Muscle of leg (tissue), 11 donors: ENCODE results near the gene OSBPL2. TPM values are rescaled to one million over a fixed set of nuclear protein-coding genes. Genes with fewer than 3 reads are reported as not detected.

ENCODE experiments used
- DNase-seq: peaks from one replicate; pipeline ENCODE4 v3.0.0; 2013
- H3K27ac ChIP-seq: one replicate; pipeline ENCODE4 v1.5.1; 2013; ENCODE audit warnings: mild to moderate bottlenecking, low read length, control low read depth
- H3K27me3 ChIP-seq: one replicate; pipeline ENCODE4 v1.6.1; 2013; ENCODE audit warnings: low read length; ENCODE audit not compliant: control insufficient read depth, insufficient read depth
- H3K36me3 ChIP-seq: one replicate; pipeline ENCODE4 v1.6.1; 2013; ENCODE audit warnings: low read length; ENCODE audit not compliant: control insufficient read depth, insufficient read depth
- H3K4me1 ChIP-seq: one replicate; pipeline ENCODE4 v1.6.1; 2013; ENCODE audit warnings: low read length; ENCODE audit not compliant: control insufficient read depth, insufficient read depth
- H3K4me3 ChIP-seq: one replicate; pipeline ENCODE4 v1.5.1; 2013; ENCODE audit warnings: low read length, control low read depth
- H3K9me3 ChIP-seq: replicated peaks from 2 replicates; pipeline ENCODE4 v1.6.1; 2013; ENCODE audit warnings: low read depth, low read length; ENCODE audit not compliant: control insufficient read depth
- WGBS: methylation state at CpG from one replicate; pipeline ENCODE4 v1.1.5; 2013; ENCODE audit warnings: missing lambda C conversion rate; ENCODE audit not compliant: insufficient coverage; 5-methylcytosine and 5-hydroxymethylcytosine counted together
- polyA plus RNA-seq, 8 donors: library from polyadenylated mRNA; unstranded; fragments of 120-200 nt; gene quantifications; one replicate each; pipeline versions ENCODE4 v1.2.1 to v1.2.3, GENCODE V29; 2013; ENCODE audit warnings: inconsistent platforms in 1 of 8, low replicate concordance in 1 of 8; ENCODE audit not compliant: insufficient read length in 8 of 8, insufficient read depth in 1 of 8
- total RNA-seq: library from RNA; stranded (reverse); fragments of 120-200 nt; gene quantifications from one replicate; pipeline ENCODE4 v1.2.4, GENCODE V29; 2013

Gene OSBPL2
- total and polyA plus RNA-seq, 9 donors = 21.6 to 33.6 (median 25.6) TPM

DNA sequence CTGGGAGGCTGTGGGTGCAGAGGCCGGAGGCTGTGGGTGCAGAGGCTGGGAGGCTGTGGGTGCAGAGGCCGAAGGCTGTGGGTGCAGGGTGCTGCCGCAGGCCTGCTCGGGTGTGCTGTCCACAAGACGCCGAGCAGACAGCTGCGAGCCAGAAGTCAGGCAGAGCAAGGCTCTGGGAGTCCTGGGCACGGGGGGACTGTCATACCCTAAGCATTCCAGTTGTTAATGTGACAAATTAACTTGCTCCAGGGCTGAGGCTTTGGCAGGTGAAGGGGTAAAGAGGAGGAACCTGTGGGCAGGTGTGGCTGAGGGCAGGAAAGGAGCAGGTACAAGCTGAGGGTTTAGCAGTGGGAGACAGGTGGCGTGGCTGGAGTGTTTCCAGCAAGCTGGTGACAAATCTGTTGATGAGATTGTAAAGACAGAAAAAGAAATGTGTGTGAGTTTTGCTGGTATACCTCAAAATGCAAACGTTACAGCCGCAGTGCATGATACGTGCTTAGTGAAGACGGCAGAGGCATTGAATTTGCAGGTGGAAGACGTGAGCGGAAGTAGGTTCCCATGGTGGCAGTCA, 50.3 kb downstream of the OSBPL2 start:
- Histone ChIP-seq H3K9me3 (no peaks in the 10 kb centered on the region), H3K36me3 (peaks cover 68% of the 10 kb centered on the region), H3K4me3 (no peak overlapping the region), H3K27me3 (no peaks in the 10 kb centered on the region), H3K4me1 (peaks cover 9% of the 10 kb centered on the region), H3K27ac (no peak overlapping the region)
- no peak for DNase-seq
- whole genome bisulfite sequencing = 91% methylated on average over 15 of the region's 15 CpGs

DNA sequence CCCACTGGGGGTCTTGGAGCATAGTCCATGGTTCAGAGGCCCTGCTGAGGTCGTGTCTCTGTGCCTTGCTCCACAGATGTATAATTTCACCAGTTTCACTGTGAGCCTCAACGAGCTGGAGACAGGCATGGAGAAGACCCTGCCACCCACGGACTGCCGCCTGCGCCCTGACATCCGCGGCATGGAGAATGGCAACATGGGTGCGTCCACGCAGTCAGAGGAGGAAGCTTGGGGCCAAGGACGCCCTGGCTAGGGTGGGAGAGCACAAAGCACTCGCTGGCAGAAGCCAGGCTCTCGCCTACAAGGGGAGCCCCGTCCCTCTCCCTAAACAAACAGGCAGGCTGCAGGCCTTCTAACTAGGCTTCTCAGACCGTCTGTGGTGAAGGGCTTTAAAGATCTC, 50.8 kb downstream of the OSBPL2 start:
- Histone ChIP-seq H3K27me3 (no peaks in the 10 kb centered on the region), H3K4me3 (no peak overlapping the region), H3K36me3 (peaks cover 70% of the 10 kb centered on the region), H3K9me3 (no peaks in the 10 kb centered on the region), H3K4me1 (peaks cover 5% of the 10 kb centered on the region), H3K27ac (no peak overlapping the region)
- WGBS = 76% methylated on average over 9 of the region's 14 CpGs
- no peak for DNase-seq

- 81% methylated on average over 5 of the region's 8 CpGs for WGBS
- Histone ChIP-seq H3K4me3 (no peak overlapping the region), H3K27ac (no peak overlapping the region), H3K27me3 (no peaks in the 10 kb centered on the region), H3K36me3 (peaks cover 71% of the 10 kb centered on the region), H3K4me1 (peaks cover 4% of the 10 kb centered on the region), H3K9me3 (no peaks in the 10 kb centered on the region)
- no peak for DNase-seq
Measured at GRCh38 chr20:62289898-62290297, 51.6 kb downstream of the OSBPL2 start.

DNA sequence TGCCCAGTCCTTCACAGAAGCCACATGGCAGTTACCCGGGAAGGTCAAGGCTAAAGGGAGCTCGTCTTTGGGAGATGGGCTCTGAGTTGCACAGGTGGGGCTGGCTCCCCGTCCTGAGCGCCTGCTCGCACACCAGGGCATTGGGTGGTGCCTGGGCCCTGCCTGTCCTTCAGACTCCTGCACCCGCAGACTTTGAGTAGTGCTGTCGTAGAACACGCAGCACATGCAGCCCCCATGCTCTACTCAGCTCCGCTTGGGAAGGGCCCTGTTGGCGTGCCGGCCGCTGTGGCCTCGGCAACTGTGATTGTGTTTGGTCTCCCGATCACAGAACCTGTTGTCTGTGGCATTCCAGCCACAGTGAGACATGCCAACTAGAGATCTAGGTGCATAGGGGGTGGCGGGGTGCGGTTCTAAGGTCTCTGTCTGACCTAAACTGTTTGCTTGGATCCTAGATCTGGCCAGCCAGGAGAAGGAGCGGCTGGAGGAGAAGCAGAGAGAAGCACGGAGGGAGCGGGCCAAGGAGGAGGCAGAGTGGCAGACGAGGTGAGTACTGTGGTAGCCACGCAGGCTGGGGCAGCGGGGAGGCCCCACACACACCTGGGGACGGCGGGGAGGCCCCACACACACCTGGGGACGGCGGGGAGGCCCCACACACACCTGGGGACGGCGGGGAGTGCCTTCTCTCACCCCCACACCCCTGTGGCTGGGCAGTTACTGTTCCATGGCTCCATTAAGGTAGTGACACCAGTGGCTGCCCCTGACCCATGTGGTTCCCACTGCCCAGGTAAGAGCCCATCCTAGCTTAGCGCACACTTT, 53.1 kb downstream of the OSBPL2 start:
- no peak for DNase-seq
- H3K27me3 ChIP-seq = no peaks in the 10 kb centered on the region
- H3K27ac ChIP-seq = no peak overlapping the region
- H3K4me1 ChIP-seq = peaks cover 3% of the 10 kb centered on the region
- H3K36me3 ChIP-seq = peaks cover 74% of the 10 kb centered on the region
- no peak overlapping the region for H3K4me3 ChIP-seq
- WGBS = 93% methylated on average over 29 of the region's 29 CpGs
- no peaks in the 10 kb centered on the region for H3K9me3 ChIP-seq

- H3K4me1 ChIP-seq = no peaks in the 10 kb centered on the region
- no peaks in the 10 kb centered on the region for H3K27me3 ChIP-seq
- no peak for DNase-seq
- H3K27ac ChIP-seq = no peak overlapping the region
- no peaks in the 10 kb centered on the region for H3K9me3 ChIP-seq
- no peak overlapping the region for H3K4me3 ChIP-seq
- peaks cover 72% of the 10 kb centered on the region for H3K36me3 ChIP-seq
- 92% methylated on average over 2 of the region's 11 CpGs for WGBS
Measured at GRCh38 chr20:62292108-62292507, 53.8 kb downstream of the OSBPL2 start.

DNA sequence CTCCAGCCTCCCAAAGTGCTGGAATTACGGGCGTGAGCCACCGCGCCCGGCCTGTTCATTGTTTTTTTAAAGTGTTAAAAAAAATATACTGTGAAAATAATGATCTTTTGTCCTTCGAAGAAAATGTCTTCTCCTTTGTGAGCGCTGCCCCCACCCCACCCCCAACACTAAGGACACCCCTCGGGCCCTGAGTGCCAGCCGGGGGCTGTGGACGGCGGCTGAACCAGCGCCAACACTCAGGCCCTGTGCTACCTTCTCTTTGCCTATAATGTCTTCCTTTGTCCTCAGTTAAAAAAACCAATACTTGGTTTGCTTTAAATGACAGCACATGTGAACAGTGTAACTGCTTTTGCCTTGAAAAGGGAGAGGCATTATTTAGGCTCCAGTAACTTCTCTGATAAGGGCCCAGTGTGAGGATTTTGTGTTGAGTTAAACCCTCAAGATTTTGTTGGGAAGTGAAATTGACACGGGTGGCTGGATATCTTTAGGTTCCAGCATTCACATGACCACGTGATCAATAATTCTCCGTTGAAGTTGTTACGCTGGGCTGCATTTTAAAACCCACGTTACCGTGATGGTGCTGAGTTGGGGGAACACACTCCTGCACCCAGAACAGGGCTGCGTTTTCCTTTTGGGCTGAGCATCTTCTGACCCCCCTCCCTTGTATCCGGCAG, 54.9 kb downstream of the OSBPL2 start:
- 86% methylated on average over 12 of the region's 20 CpGs for WGBS

DNA sequence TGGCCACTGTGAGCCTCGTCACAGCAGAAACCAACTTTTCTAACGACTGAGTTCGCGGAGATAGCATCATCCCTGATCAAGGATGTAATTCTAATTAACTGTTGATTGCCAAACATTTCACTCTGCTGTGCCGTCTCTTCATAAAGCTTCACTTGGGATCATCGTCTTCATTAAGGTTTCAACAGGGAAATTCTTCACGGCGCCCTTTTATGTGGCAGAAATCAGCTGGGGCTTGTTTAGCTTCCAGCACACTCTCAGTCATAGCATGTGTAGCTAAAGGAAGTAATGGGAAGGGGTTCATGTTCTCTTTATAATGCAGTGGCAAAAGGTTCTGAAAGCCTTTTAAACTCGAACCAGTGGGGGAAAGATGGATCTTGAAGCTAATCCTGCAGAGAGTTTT, 55.6 kb downstream of the OSBPL2 start:
- DNase-seq = no peak
- 87% methylated on average over 6 of the region's 9 CpGs for WGBS
- Histone ChIP-seq H3K4me3 (no peak overlapping the region), H3K27ac (no peak overlapping the region), H3K36me3 (peaks cover 58% of the 10 kb centered on the region), H3K9me3 (no peaks in the 10 kb centered on the region), H3K27me3 (no peaks in the 10 kb centered on the region), H3K4me1 (no peaks in the 10 kb centered on the region)

More for the DNA sequence above, 54.9 kb downstream of the OSBPL2 start:
- no peaks in the 10 kb centered on the region for H3K4me1 ChIP-seq
- H3K27ac ChIP-seq = no peak overlapping the region
- H3K4me3 ChIP-seq = no peak overlapping the region
- H3K9me3 ChIP-seq = no peaks in the 10 kb centered on the region
- DNase-seq = no peak
- H3K27me3 ChIP-seq = no peaks in the 10 kb centered on the region
- H3K36me3 ChIP-seq = peaks cover 63% of the 10 kb centered on the region

- H3K27me3 ChIP-seq = no peaks in the 10 kb centered on the region
- WGBS = 84% methylated on average over 9 of the region's 17 CpGs
- H3K9me3 ChIP-seq = no peaks in the 10 kb centered on the region
- H3K4me1 ChIP-seq = no peaks in the 10 kb centered on the region
- H3K4me3 ChIP-seq = no peak overlapping the region
- H3K36me3 ChIP-seq = peaks cover 56% of the 10 kb centered on the region
- H3K27ac ChIP-seq = no peak overlapping the region
- no peak for DNase-seq
Measured at GRCh38 chr20:62294516-62294915, 56.2 kb downstream of the OSBPL2 start.

DNA sequence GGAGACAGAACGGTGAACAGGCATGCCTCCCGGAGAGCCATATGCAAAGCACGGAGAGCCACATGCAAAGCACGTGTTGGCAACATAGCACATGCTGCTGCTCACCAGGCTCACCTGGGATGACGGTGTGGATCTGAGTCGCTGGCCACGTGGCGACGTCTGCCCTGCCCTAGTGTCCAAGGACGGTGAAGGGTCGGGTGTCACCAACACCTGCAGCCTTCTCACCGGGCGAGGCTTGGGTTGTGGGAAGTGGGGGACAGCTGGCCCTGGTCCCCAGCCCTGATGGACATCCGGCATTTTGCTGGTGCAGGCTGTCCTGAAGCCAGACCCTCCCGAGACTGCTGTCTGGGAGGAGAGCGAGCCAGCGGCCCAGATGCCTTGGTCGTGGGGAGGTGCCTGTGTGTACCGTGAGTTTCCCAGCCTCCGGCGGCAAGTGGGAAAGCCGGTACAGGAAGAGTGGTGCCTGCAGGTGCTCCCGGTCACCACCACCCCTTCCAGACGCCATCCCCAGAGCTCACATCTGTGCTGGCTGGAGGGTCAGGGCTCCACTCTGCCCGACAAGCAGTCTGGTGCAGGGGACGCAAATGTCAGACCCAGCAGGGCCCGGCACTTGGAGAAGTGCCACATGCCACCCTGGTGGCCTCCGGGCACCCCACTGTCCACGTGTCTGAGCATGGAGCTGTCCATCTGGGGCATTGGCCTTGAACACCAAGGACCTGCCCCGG, 58.6 kb downstream of the OSBPL2 start:
- no peak overlapping the region for H3K27ac ChIP-seq
- H3K36me3 ChIP-seq = peaks cover 45% of the 10 kb centered on the region
- H3K4me3 ChIP-seq = no peak overlapping the region
- peaks cover 6% of the 10 kb centered on the region for H3K4me1 ChIP-seq
- WGBS = 84% methylated on average over 27 of the region's 30 CpGs
- DNase-seq = no peak
- H3K9me3 ChIP-seq = no peaks in the 10 kb centered on the region
- no peaks in the 10 kb centered on the region for H3K27me3 ChIP-seq
